LNCaP clone FGC (cell line): ENCODE data around the gene CHKA.

Experiments used
- DNase-seq: peaks from one replicate; pipeline ENCODE4 v3.0.0-alpha.2; 2011; ENCODE audit warnings: low read depth
- H3K4me3 ChIP-seq: 2 replicates; pipeline ENCODE4 v1.5.1; 2011; ENCODE audit warnings: mild to moderate bottlenecking, low read depth, low read length, control low read depth
- TF ChIP-seq, protein P1 (sequence below): IDR thresholded peaks from 2 replicates; pipeline ENCODE4 v1.5.1; 2012; ENCODE audit warnings: mild to moderate bottlenecking; ENCODE audit not compliant: control insufficient read depth, insufficient read depth; ENCODE audit errors: extremely low read depth

CHKA gene

DNA sequence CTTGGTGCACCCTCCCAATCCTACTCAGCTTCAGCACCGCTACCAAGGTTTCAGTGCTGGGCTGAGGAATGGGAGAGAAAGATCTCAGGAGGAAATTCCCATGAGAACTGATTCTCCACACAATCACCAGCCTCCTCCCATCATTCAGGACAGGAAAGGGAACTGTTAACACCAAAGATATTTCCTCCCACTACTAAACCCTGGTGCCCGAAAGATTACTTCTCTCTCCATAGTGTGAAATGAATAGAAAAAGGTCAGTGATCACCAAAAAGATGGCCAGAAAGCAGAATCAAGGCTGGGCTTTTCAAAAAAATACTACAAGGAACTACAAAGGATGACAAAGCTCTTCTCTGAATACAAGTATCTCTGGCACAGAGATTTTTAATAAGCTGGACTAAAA lies 56.3 kb downstream of the CHKA start:
- TF ChIP-seq, protein P1, sequence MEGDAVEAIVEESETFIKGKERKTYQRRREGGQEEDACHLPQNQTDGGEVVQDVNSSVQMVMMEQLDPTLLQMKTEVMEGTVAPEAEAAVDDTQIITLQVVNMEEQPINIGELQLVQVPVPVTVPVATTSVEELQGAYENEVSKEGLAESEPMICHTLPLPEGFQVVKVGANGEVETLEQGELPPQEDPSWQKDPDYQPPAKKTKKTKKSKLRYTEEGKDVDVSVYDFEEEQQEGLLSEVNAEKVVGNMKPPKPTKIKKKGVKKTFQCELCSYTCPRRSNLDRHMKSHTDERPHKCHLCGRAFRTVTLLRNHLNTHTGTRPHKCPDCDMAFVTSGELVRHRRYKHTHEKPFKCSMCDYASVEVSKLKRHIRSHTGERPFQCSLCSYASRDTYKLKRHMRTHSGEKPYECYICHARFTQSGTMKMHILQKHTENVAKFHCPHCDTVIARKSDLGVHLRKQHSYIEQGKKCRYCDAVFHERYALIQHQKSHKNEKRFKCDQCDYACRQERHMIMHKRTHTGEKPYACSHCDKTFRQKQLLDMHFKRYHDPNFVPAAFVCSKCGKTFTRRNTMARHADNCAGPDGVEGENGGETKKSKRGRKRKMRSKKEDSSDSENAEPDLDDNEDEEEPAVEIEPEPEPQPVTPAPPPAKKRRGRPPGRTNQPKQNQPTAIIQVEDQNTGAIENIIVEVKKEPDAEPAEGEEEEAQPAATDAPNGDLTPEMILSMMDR: no peak
- H3K4me3 ChIP-seq: no peak overlapping the region
- no peak for DNase-seq

DNA sequence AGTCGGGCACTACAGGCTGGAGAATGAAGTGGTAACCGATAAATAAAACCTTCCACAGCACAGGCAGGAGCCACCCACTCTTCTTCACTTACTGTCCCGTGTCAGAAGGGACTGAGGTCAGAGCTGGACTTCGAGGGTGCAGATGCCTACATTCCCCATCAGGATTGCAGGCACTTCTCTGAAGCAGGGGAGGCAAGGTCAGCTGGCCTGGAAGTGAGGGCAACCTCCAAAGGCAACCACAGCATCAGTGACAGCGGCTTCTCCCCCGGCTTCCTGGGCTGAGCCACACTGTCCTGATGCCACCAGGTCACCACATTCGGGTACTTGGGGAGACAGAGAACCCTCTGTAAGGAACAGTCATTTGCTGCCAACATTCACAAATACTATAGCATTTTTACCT lies 59.7 kb downstream of the CHKA start:
- no peak overlapping the region for H3K4me3 ChIP-seq
- DNase-seq: no peak
- TF ChIP-seq, protein P1: no peak

DNA sequence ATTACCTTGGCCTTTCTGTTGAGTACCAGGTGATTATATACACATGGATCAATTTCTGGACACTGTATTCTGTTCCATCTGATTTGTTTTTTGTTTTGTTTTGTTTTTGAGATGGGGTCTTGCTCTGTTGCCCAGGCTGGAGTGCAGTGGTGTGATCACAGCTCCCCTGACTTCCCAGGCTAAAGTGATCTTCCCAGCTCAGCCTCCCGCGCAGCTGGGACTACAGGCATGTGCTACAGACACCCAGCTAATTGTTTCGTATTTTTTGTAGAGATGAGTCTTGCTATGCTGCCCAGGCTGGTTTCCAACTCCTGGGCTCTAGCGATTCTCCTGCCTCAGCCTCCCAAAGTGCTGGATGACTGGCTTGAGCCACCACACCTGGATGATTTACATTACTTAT lies 63.4 kb downstream of the CHKA start:
- no peak overlapping the region for H3K4me3 ChIP-seq
- TF ChIP-seq, protein P1: no peak
- no peak for DNase-seq

DNA sequence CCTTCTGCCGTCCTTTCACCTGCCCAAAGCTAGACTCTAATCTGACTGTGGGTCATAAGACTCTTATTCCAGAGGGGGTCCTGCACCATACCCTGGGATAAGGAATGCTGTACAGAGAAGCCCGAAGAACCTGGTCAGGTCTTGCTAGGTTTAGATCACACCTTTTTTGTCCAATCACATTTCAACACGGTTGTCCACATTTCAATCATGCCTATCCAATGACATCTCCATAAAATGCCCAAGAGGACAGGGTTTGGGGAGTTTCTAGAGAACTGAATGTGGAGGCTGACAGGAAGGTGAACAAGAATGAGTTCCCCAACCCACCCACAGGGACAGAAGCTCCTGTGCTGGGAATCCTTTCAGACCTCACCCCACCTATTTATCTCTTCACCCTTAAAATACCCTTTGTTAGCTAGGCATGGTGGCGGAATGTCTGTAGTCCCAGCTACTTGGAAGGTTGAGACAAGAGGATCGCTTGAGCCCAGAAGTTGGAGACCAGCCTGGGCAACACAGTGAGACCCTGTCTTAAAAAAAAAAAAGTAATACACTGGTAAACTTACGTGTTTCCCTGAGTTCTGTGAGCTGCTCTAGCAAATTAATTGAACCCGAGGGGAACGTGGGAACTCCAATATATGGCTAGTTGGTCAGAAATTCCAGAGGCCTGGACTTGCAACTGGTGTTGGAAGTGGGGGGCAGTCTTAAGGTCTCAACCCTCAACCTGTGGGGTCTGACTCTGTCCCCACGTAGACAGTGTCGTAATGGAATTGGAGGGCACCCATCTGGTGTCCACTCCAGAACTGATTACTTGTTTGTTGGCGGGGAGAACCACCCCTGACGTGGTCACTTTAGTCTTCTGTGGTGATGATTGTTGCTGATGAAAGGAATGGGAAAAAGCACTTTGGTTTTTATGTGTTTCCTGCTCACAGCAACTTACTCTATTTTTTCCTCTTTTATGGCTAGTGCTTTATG lies 64.6 kb downstream of the CHKA start:
- DNase-seq: no peak
- TF ChIP-seq, protein P1: no peak
- H3K4me3 ChIP-seq: no peak overlapping the region

DNA sequence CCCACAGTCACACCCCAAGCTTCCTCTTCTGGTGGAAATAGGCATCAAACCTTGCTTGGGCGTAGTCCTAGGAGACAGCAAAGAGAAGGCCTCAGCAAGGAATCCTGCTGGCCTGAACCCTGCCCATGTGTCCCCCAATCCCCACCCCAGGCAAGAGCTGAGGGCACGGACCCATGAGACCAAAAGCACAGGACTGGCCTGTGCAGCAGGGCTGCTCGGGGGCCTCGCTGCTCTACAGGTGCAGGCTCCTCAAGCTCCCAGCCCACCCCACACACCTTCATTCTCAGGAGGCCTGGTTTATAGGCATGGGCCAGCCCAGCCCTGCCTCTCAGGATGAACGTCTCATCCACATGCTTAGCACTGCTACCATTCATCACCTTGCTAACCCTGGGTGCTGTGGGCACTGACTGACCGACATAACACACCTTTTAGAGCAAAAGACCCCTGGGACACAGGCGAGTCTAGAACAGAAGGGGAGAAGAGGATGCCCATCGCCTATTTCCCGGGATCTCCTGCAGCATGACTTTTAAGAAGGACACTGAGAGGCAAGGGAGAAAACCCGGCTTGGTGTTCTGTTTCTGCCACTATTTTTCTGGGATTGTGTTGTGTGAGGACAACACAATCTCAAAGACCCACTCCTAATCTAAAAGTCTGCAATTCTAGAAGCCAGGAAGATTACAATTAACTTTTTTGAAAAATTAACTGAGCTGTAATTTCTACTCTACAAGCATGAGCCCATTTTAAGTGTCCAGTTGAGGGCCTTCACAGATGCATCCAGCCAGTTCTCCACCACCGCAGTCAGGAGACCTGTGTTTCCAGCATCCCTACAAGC lies 67.0 kb downstream of the CHKA start:
- DNase-seq: no peak
- H3K4me3 ChIP-seq: no peak overlapping the region
- TF ChIP-seq, protein P1: no peak

DNA sequence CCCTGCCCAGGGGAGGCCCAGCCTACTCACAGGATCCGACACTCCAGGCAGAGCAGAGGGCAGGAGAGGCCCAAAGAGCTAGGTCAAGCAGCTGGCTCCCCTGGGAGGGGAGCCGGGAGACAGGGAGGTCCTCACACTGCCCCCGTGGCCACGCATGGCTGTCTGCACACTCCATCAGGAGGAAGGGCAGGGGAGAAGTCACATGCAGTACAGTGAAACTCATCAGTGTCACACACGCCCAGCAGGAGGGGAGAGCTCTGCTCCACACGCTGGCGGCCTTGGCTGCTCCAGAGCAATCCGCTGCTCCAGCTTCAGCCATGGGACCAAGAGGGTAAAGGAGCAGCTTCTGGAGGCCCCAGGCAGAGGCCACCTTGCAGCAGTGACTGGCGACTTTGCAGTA lies 68.1 kb downstream of the CHKA start:
- DNase-seq: no peak
- H3K4me3 ChIP-seq: no peak overlapping the region
- TF ChIP-seq, protein P1: no peak
